ENCODE measurements around the gene ADAMTS13.

The ADAMTS13 gene

GRCh38 chr9:133471551-133472276, 49.5 kb downstream of the ADAMTS13 start:
- no peak for TF ChIP-seq ZNF274 (IDR thresholded peaks at IDR 0.05; ENCODE audit: low read depth, low read length)
- no peak overlapping the region for H3K4me3 ChIP-seq (ENCODE audit: low read length)

GRCh38 chr9:133472277-133472645, 50.1 kb downstream of the ADAMTS13 start:
- TF ChIP-seq ZNF274 (IDR thresholded peaks at IDR 0.05; ENCODE audit: low read depth, low read length), result no peak
- no peak overlapping the region for H3K4me3 ChIP-seq (ENCODE audit: low read length)

GRCh38 chr9:133472753-133473378, 50.7 kb downstream of the ADAMTS13 start:
- TF ChIP-seq ZNF274 (IDR thresholded peaks at IDR 0.05; ENCODE audit: low read depth, low read length), result no peak
- H3K4me3 ChIP-seq (ENCODE audit: low read length), result no peak overlapping the region

GRCh38 chr9:133473743-133474142, 51.6 kb downstream of the ADAMTS13 start:
- no peak overlapping the region for H3K4me3 ChIP-seq (ENCODE audit: low read length)
- TF ChIP-seq ZNF274 (IDR thresholded peaks at IDR 0.05; ENCODE audit: low read depth, low read length), result no peak

- TF ChIP-seq ZNF274 (IDR thresholded peaks at IDR 0.05; ENCODE audit: low read depth, low read length), result no peak
- H3K4me3 ChIP-seq (ENCODE audit: low read length), result no peak overlapping the region
These were observed 52.0 kb downstream of the ADAMTS13 start for GRCh38 chr9:133474215-133474614.

GRCh38 chr9:133474853-133475252, 52.7 kb downstream of the ADAMTS13 start:
- H3K4me3 ChIP-seq (ENCODE audit: low read length), result no peak overlapping the region
- no peak for TF ChIP-seq ZNF274 (IDR thresholded peaks at IDR 0.05; ENCODE audit: low read depth, low read length)

- H3K4me3 ChIP-seq (ENCODE audit: low read length), result no peak overlapping the region
- no peak for TF ChIP-seq ZNF274 (IDR thresholded peaks at IDR 0.05; ENCODE audit: low read depth, low read length)
These were observed 53.3 kb downstream of the ADAMTS13 start for GRCh38 chr9:133475292-133476012.

GRCh38 chr9:133476036-133476931, 54.1 kb downstream of the ADAMTS13 start:
- H3K4me3 ChIP-seq (ENCODE audit: low read length), result no peak overlapping the region
- TF ChIP-seq ZNF274 (IDR thresholded peaks at IDR 0.05; ENCODE audit: low read depth, low read length), result no peak

GRCh38 chr9:133476941-133477340, 54.8 kb downstream of the ADAMTS13 start:
- H3K4me3 ChIP-seq (ENCODE audit: low read length), result no peak overlapping the region; the same call in 1 of the 2 replicates
- no peak for TF ChIP-seq ZNF274 (IDR thresholded peaks at IDR 0.05; ENCODE audit: low read depth, low read length)

GRCh38 chr9:133477461-133477860, 55.3 kb downstream of the ADAMTS13 start:
- H3K4me3 ChIP-seq (ENCODE audit: low read length), result peak overlapping the region; percentile 66; the same call in 1 of the 2 replicates
- no peak for TF ChIP-seq ZNF274 (IDR thresholded peaks at IDR 0.05; ENCODE audit: low read depth, low read length)

- TF ChIP-seq ZNF274 (IDR thresholded peaks at IDR 0.05; ENCODE audit: low read depth, low read length), result no peak
These were observed 56.1 kb downstream of the ADAMTS13 start for GRCh38 chr9:133477992-133478850.

GRCh38 chr9:133478851-133479711, 56.9 kb downstream of the ADAMTS13 start, which contains the start of gene SLC2A6:
SLC2A6 (minus strand) TSS chr9:133479099; CDS start chr9:133479059, 40 bp downstream.
- no peak for TF ChIP-seq ZNF274 (IDR thresholded peaks at IDR 0.05; ENCODE audit: low read depth, low read length)
- H3K4me3 ChIP-seq (ENCODE audit: low read length), result peak within 1 kb of the TSS; percentile 66

More at GRCh38 chr9:133477992-133478850, 56.1 kb downstream of the ADAMTS13 start:
- H3K4me3 ChIP-seq (ENCODE audit: low read length), result peak overlapping the region; percentile 66

Measured in GM08714 (cell line).